Testis (tissue), 2 donors: Measurements from ENCODE around the gene CDH12.

Source experiments
- CTCF ChIP-seq, 3 experiments: fragments of 450-650 bp in 2 of 3; fragments of 200-600 bp in 1 of 3; sonication (generic) in 1 of 3; IDR thresholded peaks; one replicate each; pipeline ENCODE4 v1.5.1; 2016 to 2019; ENCODE audit warnings: antibody characterized with exemption in 3 of 3, mild to moderate bottlenecking in 2 of 3, moderate library complexity in 1 of 3
- POLR2A ChIP-seq: fragments of 450-650 bp; IDR thresholded peaks from one replicate; pipeline ENCODE4 v1.6.1; 2017; ENCODE audit warnings: antibody characterized with exemption, mild to moderate bottlenecking, moderate library complexity

GRCh38 chr5:22521521-22521920, 331.6 kb downstream of the CDH12 start:
- TF ChIP-seq CTCF (IDR thresholded peaks at IDR 0.05), result no peak
- TF ChIP-seq POLR2A, result no peak
